Lung (tissue), 12 donors: ENCODE measurements around the gene CDHR5. TPM values are rescaled to one million over a fixed set of nuclear protein-coding genes. Genes with fewer than 3 reads are reported as not detected.
A peak's percentile ranks its signal among the peaks of the same experiment; 100 is the strongest.

Source experiments
- ATAC-seq: fragments of 200-7000 bp; cut with Tn5 transposase; one replicate; pipeline ENCODE4 v1.9.1; 2020; ENCODE audit warnings: moderate number of reproducible peaks; ENCODE audit not compliant: insufficient read depth, low FRiP score
- DNase-seq, 3 donors: peaks; one replicate each; pipeline ENCODE4 v3.0.0-alpha.2; 2013 to 2017
- H3K27ac ChIP-seq, 2 donors: one replicate each; pipeline ENCODE4 v1.5.1; 2013; ENCODE audit warnings: mild to moderate bottlenecking in 2 of 2, moderate library complexity in 2 of 2, control low read depth in 1 of 2, inconsistent platforms in 1 of 2, low read depth in 1 of 2, low read length in 1 of 2
- H3K27me3 ChIP-seq, 3 donors: one replicate each; pipeline ENCODE4 v1.5.1; 2013; ENCODE audit warnings: low read length in 2 of 3; ENCODE audit not compliant: control insufficient read depth in 3 of 3, insufficient read depth in 3 of 3
- H3K36me3 ChIP-seq, 4 donors: one replicate each; pipeline ENCODE4 v1.5.1; 2013; ENCODE audit warnings: low read length in 4 of 4, mild to moderate bottlenecking in 1 of 4, moderate library complexity in 1 of 4; ENCODE audit not compliant: control insufficient read depth in 4 of 4, insufficient read depth in 4 of 4
- H3K4me1 ChIP-seq, 5 donors: one replicate each; pipeline ENCODE4 v1.5.1; 2013; ENCODE audit warnings: low read length in 5 of 5, mild to moderate bottlenecking in 2 of 5, moderate library complexity in 1 of 5; ENCODE audit not compliant: control insufficient read depth in 5 of 5, insufficient read depth in 5 of 5
- H3K4me3 ChIP-seq: one replicate; pipeline ENCODE4 v1.5.1; 2013; ENCODE audit warnings: mild to moderate bottlenecking, control low read depth, moderate library complexity
- H3K9ac ChIP-seq, 2 donors: one replicate each; pipeline ENCODE4 v1.5.1; 2013; ENCODE audit warnings: low read length in 2 of 2, control low read depth in 1 of 2; ENCODE audit not compliant: insufficient read depth in 1 of 2
- H3K9me3 ChIP-seq, 4 donors: one replicate each; pipeline ENCODE4 v1.5.1; 2013; ENCODE audit warnings: low read length in 3 of 4, mild to moderate bottlenecking in 1 of 4, moderate library complexity in 1 of 4; ENCODE audit not compliant: control insufficient read depth in 4 of 4, insufficient read depth in 3 of 4
- CTCF ChIP-seq: IDR thresholded peaks from 2 replicates; pipeline ENCODE4 v1.5.1; 2012; ENCODE audit warnings: mild to moderate bottlenecking; ENCODE audit errors: control extremely low read depth, extremely low read depth
- WGBS, 2 donors: extraction: QIAGEN DNeasy Blood & Tissue Kit; methylation state at CpG; one replicate each; pipeline ENCODE4 v1.1.7; 2013; 5-methylcytosine and 5-hydroxymethylcytosine counted together
- polyA plus RNA-seq, 2 donors: library from polyadenylated mRNA; stranded (reverse); fragments of 200-250 nt; gene quantifications; one replicate each; pipeline ENCODE4 v1.2.1, GENCODE V29; 2013
- total RNA-seq, 2 donors: library from RNA; depleted of rRNA in 1 of 2; stranded (reverse); fragments of >200 nt in 1 of 2; gene quantifications; one replicate each; pipeline ENCODE4 v1.2.1, GENCODE V29; 2014 to 2021
- donor health status: control.
- donor health status: control.
- donor health status: Bipolar disorder and iron deficiency.
- donor health status: healthy.
- donor health status: DM: yes; HTN: yes; CAD: no.

The CDHR5 gene
- total and polyA plus RNA-seq, 4 donors: 0.02 to 0.10 TPM; not detected in 2

- Histone ChIP-seq H3K9me3 (no peaks in the 10 kb centered on the region), H3K36me3 (no peaks in the 10 kb centered on the region), H3K4me3 (peak overlapping the region; percentile 43), H3K27me3 (no peaks in the 10 kb centered on the region), H3K27ac (peak overlapping the region; percentile 74 to 95), H3K9ac (peak overlapping the region in 1 of 2 donors; percentile 11), H3K4me1 (peaks cover 0 to 20% (median 10%) of the 10 kb centered on the region in 5 donors)
- WGBS, 2 donors: 37 to 43% methylated on average over 36 of the region's 36 CpGs
- ATAC-seq (no peak), DNase-seq (no peak)
- TF ChIP-seq CTCF: no peak
Observed at GRCh38 chr11:569158-569885, 55.4 kb downstream of the CDHR5 start.

GRCh38 chr11:568306-569157, 56.2 kb downstream of the CDHR5 start:
- Histone ChIP-seq H3K27me3 (no peaks in the 10 kb centered on the region), H3K9ac (peak overlapping the region in 1 of 2 donors; percentile 11), H3K4me3 (peak overlapping the region; percentile 43), H3K36me3 (peaks cover 0 to 5% (median 0%) of the 10 kb centered on the region in 4 donors), H3K4me1 (peaks cover 0 to 23% (median 10%) of the 10 kb centered on the region in 5 donors), H3K9me3 (no peaks in the 10 kb centered on the region), H3K27ac (peak overlapping the region; percentile 74 to 95)
- DNase-seq (peak; percentile 93 to 96 (median 96)), ATAC-seq (peak; percentile 93)
- WGBS, 2 donors: 1% methylated on average over 58 to 123 of the region's 123 CpGs
- no peak for TF ChIP-seq CTCF

- TF ChIP-seq CTCF: no peak
- H3K36me3 ChIP-seq: peaks cover 0 to 9% (median 0%) of the 10 kb centered on the region in 4 donors
- H3K9me3 ChIP-seq: no peaks in the 10 kb centered on the region
- no peaks in the 10 kb centered on the region for H3K27me3 ChIP-seq
- H3K4me3 ChIP-seq: peak overlapping the region; percentile 20
- no peak overlapping the region for H3K9ac ChIP-seq
- peak overlapping the region; percentile 76 to 86 for H3K27ac ChIP-seq
- DNase-seq: no peak
- H3K4me1 ChIP-seq: peaks cover 0 to 21% (median 10%) of the 10 kb centered on the region in 5 donors
- WGBS, 2 donors: 26 to 35% methylated on average over 31 to 41 of the region's 41 CpGs
- ATAC-seq: peak; percentile 6
Observed at GRCh38 chr11:567629-568292, 57.0 kb downstream of the CDHR5 start.
